ENCODE results near the gene ESRRA.
A peak's percentile ranks its signal among the peaks of the same experiment; 100 is the strongest.
"Not testable (repeated sequence)": the region's sequence is repeated elsewhere in the genome, so short reads cannot be mapped to it uniquely, and the experiment has no call there.

ESRRA gene

GRCh38 chr11:64292460-64293254, 12.7 kb upstream of the ESRRA start:
- DNase-seq = no peak

DNA sequence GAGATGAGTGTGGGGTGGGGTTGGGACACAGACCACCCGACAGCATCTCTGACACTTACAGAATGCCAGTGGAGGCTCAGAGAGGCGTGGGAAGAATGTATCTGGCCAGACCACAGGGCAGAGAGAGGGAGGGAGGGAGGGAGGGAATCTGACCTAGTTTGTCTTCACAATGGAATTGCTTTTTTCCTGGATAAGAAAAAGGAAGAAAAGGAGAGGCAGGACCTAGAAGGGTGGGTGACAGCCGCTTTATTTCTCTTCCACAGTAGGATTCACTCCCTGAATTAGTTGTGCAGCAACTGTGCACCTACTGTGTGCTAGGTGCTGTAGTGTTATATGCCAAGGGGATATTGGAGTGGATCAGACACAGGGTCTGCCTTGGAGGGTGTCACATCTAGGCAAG, 10.6 kb upstream of the ESRRA start:
- DNase-seq = no peak

DNA sequence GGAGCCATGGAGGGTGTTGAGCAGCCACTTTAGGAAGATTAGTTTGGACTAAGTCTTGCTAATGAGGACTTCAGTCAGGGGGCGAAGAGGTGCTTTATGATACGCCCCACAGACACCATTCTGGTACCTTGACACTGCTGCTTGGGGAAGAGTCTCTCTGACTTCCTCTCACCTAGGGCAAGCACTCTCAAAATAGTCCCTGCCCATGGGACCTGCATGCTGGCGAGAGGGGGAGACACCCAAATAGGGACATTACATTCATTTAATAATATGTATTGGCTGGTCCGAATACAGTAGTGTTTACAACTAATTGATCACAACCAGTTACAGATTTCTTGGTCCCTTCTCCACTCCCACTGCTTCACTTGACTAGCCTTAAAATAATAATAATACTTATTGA, 9.6 kb upstream of the ESRRA start:
- no peak for DNase-seq

DNA sequence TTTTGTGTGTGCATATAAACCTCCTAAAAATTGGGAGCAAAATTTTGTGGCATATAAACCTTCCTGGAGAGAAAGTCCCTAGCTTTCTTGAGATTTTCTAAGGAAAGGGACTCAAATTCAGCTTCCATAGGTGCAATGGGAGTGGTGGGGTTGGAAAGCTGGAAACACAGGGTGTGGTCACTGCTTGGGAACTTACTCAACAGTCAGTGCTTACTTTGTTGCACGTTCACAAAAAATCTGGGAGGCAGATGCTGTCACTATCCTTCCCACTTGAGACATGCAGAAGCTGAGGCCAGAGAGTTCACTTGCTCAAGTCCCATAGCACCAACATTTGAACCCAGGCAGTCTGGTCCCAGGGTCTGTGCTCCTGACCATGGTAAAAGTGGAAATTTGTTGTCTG, 9.1 kb upstream of the ESRRA start:
- DNase-seq = no peak

GRCh38 chr11:64296830-64297698, 8.3 kb upstream of the ESRRA start:
- no peak for DNase-seq

DNA sequence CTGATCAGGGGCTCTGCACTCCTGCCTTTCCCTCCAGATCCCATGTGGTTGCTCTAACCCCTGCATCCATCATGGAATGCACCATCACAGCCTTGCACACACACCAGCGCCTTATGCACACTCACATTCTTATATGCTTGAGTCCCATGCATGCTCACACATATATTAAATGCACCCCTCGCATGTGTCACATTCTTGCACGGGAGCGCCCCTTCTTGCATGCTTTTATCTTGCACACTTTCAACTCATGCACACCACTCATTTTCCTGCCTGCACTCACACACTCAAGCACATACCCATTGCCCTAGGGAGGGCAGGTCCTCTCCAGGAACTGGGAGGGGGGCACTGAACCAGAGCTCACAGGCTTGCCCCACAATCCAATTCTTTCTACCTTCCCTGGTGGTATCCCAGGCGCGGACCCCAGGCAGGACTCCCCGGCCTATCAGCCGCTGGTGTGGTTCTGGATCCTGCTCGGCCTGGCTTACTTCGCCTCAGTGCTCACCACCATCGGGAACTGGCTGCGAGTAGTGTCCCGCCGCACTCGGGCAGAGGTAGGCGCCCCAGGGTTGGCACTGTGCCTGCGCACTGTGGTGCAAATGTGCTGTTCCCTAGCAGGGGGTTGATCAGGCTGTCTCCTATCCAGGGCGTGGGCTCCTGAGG, 7.5 kb upstream of the ESRRA start:
- no peak for DNase-seq

DNA sequence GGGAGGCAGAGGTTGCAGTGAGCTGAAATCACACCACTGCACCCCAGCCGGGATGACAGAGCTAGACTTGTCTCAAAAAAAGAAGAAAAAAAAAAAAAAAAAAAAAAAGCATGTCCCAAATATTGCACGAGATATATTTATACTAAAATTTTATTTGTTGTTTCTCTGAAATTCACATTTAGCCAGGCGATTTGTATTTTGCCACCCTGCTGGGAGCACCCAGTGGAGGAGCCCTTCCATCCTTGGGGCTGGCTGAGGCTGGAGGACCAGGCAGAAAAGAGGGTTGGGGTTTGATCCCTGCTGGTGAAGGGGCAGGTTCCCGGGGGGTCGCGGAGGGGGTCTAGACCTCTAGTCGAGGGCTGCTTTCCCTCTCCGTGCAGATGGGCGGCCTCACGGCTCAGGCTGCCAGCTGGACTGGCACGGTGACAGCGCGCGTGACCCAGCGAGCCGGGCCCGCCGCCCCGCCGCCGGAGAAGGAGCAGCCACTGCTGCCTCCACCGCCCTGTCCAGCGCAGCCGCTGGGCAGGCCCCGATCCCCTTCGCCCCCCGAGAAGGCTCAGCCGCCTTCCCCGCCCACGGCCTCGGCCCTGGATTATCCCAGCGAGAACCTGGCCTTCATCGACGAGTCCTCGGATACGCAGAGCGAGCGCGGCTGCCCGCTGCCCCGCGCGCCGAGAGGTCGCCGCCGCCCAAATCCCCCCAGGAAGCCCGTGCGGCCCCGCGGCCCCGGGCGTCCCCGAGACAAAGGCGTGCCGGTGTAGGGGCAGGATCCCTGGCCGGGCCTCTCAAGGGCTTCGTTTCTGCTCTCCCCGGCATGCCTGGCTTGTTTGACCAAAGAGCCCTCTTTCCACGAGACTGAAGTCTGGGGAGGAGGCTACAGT, 6.1 kb upstream of the ESRRA start:
- no peak for DNase-seq

DNA sequence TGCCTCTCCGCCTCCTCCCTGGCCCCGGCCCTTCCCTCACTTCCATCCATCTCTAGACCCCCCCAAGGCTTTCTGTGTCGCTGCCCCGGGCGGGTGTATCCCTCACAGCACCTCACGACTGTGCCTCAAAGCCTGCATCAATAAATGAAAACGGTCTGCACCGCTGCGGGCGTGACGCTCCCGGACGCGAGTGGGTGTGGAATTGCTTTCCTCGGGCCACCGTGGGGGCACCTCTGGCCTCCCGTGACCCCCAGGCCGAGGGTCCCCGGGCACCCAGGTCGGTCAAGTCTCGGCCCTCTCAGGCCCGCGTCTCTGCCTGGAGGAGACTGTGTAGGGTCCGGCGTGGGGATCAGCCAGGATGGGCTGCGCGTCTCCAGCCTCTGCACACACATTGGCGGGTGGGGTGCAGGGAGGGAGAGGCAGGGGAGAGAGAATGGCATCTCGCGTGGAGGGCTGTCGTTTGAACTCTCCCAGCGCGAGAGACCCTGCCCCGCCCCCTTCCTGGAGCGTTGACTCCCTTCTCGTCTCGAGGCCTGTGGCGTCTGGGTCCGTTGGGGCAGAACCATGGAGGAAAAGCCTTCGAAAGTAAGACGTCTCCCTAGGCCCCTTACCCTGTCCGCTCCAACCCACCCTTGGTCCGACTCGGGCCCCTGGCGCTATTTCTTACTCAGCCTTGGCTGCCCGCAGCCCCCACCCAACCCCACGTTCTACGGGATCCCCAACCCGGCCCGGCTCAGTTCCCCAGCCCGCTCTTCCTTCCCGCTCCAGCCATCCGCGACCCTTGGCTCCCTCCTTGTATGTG, 5.3 kb upstream of the ESRRA start, which contains the start of gene CATSPERZ:
Gene CATSPERZ, plus strand, starts transcription at position 512 of the 802 bp plus-strand sequence. Its CDS starts 53 bp downstream, at position 565.
- no peak for DNase-seq

DNA sequence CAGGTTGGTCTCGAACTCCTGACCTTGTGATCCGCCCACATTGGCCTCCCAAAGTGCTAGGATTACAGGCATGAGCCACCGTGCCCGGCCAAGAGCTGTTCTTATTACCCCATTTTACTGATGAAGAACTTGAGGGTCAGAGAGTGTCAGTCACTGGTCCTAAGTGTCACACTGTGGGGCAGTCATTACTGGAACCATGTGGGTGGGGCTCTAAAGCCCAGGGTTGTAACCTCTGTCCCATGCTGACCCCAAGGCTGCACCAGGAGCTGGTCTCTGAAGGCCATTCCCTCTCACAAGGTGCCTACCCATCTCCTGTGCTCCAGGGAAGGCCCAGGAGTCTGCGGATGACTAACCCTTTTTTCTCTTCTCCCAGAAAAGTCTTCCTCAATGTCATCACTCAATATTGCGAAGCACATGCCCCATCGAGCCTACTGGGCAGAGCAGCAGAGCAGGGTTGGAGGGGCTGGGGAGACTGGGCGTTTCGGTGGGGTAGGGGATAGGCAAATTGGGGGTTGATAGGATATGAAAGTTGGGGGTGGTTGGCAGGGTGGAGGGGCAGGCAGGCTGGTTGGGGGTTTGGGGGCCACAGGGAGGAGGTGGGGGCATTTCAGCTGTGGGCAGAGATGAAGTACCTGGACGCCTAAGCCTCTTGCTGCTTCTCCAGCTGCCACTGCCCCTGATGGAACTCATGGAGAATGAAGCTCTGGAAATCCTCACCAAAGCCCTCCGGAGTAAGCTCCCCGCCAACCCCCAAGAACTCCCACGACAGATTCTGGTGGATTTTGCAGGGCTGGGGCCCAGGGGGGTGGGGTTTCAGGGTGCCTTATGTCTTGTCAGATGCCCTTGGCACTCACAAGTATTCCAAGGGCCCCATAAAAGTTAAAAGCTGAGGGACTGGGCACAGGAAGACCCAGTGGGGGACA, 2.0 kb upstream of the ESRRA start:
- DNase-seq = no peak

DNA sequence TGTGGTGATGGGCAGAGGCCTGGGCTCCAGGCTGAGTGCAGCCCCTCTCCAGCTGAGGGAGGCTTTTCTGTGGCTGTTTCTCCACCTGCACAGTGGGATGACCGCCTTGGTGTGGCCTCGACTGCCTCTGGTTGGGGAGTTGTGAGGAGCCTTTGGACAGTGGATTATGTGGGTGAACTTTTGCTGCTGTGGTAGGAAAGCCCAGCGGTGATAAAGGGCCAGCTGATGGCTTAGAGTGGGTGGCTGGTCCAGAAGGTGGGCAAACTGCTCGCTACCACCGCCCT, 1.4 kb upstream of the ESRRA start:
- DNase-seq = no peak

- DNase-seq = peak; percentile 71
Observed at GRCh38 chr11:64304316-64305072, 830 bp upstream of the ESRRA start.

GRCh38 chr11:64305691-64306562, 603 bp downstream of the ESRRA start:
- no peak for DNase-seq

DNA sequence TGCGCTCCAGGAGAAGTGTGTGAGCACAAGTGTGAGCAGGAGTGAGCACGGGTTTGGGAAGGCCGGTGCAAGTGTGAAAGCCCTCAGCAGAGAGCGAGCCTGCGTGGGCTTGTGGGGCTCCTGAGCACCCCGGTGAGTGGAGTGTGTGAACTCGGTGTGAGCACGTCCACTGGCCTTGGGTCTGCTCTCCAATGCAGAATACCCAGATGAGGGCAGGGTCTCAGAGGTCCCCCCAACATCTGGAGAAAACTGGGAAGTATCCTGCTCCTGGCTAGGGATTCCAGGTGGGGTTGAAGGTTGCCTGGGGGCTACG, 1.2 kb downstream of the ESRRA start:
- DNase-seq = no peak

GRCh38 chr11:64306876-64307622, 1.7 kb downstream of the ESRRA start:
- no peak for DNase-seq

GRCh38 chr11:64307795-64308194, 2.5 kb downstream of the ESRRA start:
- DNase-seq = not testable (repeated sequence)

DNA sequence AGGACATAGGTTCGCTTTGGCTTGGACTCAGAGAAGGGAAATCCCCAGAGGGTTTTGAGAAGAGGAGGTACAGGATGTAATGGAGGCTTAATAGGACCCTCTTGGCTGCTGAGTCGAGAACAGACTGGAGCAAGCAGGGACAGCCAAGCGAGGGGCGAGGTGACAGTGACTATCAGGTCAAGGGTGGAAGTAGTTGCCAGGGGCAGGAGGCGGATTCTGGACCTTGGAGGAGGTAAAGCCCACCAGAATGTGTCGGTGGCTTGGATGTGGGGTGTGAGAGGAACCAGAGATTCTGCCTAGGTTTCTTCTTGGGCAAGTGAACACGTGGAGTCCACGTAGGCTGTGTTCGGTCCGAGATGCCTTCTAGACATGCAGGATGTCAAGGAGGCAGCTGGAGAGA, 7.6 kb downstream of the ESRRA start:
- no peak for DNase-seq

- DNase-seq = no peak
Observed at GRCh38 chr11:64313491-64314145, 8.3 kb downstream of the ESRRA start.

All from NCI-H2029 treated with DMSO at 0.1 percent for 48 hours (cell line).